Fibroblast of upper back skin (primary cell): ENCODE results near the gene CABLES1.
"Not testable (repeated sequence)": the region's sequence is repeated elsewhere in the genome, so short reads cannot be mapped to it uniquely, and the experiment has no call there.

Experiments
- DNase-seq: peaks from one replicate; pipeline ENCODE4 v3.0.0-alpha.2; 2013

CABLES1 gene

DNA sequence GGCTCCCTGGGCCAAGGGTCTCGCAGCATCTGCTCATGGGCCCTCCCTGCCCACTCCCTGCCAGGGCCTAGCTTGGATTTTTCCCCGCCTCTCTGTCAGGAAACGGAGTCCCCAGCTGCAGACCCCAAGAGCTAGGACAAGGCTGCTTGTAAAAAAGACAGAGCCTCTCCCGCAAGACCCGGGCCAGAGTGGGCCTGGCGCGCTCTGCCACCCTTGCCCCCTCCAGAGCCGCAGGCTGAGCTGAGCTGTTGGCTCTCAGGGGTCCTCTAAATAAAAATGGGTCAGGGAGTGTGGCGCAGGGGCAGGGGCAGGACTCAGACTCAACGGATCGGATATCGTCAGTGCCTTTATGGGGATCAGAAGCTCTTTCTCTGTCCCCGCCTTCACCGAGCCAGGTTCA lies 112.6 kb downstream of the CABLES1 start:
- no peak for DNase-seq

- no peak for DNase-seq
Measured at GRCh38 chr18:23248826-23249225, 113.5 kb downstream of the CABLES1 start.

DNA sequence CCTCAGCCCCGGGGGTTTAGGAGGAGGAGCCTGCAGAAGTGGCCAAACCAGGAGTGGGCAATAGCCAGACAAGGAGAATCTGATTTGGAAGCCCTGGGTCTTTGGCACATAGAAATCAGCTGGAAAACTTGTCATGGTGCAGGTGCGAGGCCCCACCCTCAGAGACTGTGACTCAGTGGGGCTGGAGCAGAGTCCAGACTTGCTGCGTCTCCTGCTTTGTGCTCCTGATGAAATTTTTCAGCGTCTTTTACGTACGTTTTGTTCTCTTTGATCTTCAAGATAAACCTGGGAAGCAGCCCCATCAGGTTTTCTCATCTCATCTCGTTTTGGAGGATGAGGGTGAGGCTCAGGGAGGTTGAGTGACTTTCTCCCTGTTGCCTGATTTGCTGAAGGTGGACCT lies 114.1 kb downstream of the CABLES1 start:
- DNase-seq, result no peak

DNA sequence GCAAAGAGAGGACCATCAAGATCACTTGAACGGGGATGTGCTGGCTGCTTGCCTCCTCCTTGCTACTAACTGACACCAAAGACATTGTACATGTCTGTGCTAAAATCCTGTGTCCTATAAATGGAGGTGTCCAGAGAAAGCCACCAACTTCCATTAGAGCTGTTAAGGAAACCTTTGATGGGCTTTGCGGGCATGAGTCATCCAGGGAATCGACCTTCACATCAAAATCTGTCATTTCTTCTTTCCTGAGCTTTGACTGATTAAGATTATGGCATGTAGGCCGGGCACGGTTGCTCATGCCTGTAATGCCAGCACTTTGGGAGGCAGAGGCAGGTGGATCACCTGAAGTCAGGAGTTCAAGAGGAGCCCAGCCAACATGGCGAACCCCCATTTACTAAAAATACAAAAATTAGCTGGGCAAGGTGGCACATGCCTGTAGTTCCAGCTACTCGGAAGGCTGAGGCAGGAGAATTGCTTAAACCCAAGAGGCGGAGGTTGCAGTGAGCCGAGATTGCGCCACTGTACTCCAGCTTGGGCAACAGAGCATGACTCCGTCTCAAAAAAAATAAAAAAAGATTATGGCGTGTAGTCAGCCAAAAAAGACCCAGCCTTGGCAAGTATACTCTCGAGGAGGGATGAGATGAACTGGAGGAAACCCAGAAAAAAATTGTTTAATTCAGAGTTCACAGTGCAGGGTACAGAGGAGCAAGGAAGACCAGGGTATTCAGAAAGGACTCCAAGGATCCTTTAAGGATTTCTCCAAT lies 115.8 kb downstream of the CABLES1 start:
- no peak for DNase-seq

GRCh38 chr18:23253630-23254029 lies 118.3 kb downstream of the CABLES1 start:
- DNase-seq, result no peak

DNA sequence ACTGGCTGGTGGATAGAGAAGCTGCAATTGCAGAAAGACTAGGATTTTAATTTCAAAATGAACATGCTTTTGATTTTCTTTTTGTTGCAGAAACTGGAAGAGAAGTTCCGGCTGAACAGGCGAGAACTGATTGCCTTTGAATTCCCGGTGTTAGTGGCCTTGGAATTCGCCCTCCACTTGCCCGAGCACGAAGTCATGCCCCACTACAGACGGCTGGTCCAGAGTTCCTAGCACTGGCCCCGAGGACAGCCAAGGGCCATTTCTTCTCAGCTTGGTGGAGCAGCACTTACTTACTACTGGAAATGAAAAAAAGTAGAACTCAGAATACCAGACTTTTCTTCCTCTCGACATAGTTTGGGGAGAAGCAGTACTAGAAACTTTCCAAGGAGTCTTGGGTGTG lies 121.9 kb downstream of the CABLES1 start:
- DNase-seq, result no peak

DNA sequence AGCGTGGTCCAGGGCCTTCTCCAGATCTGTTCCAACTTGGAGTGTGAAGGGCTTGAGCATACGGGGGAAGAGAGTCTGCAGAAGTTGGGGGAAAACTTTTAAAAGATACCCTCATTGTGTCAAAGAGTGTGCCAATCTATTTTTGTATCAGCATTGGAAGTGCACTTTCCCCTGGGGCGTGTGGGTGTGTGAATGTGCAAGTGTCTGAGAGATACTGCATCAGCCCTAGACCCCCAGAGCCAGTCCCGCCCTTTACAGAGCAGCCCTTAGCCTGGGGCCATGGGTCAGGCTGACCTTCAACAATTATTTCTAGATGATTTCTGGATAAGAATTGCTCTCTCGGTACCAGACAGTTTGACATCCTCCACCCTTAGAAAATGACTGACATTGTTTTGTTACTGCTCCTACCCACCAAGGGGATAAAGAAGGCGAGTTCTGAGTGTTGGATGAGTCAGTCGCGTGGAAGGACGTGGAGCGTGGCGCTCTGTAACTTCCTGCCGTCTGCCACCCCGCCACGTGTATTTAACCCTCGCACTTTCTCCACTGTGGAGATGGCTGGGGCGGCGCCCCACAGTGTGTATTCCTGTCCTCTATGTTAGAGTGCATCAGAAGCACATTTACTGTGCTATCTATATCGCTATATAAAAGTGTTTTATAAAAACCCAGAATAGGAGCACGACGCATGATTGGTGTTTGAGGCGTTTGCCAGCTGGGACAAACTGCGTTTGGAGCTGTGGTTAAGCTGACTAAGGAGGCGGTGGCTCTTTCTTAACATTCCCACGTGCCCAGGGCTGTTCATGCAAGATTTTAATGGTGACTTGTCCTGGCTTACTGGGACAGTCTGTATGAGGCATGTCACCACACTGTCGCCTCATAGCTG lies 122.6 kb downstream of the CABLES1 start:
- DNase-seq, result peak; percentile 32

GRCh38 chr18:23258566-23259469 lies 123.5 kb downstream of the CABLES1 start:
- DNase-seq, result no peak

- DNase-seq, result peak; percentile 79
Measured at GRCh38 chr18:23259701-23260681, 124.7 kb downstream of the CABLES1 start.

- no peak for DNase-seq
Measured at GRCh38 chr18:23260926-23261590, 125.8 kb downstream of the CABLES1 start.

- DNase-seq, result no peak
Measured at GRCh38 chr18:23263551-23264235, 128.4 kb downstream of the CABLES1 start.

DNA sequence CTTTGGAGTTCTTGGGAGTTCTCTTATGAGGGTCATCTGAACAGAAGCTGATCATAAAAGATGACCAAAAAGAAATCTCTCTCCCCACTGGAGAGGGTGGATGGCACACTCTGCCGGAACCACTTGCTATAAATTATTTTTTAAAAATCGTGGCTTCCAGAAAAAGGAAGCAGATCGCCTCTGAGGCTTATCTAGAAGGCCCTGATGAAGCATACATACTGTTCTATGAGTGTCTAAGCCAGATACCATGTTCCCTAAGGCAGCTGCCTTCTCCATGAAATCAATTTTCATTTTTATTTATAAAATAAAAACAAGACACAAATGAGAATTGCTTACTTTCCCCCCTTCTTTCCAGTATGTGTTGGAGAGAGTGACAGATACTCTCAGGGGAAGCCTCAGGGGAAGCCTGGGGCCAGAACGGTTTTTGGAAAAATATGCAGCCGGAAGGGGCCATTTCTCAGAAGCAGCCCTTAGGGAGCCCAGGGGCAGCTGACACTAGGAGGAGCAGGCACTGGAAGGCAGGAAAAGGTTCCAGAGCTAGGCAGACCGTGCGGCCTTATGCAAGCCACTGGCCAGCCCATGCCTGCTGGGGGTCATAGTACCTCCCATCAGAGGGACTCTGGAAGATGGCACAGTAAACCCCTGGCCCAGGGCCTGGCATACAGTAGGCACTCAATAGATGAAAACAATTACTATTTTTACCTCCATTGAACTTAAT lies 130.6 kb downstream of the CABLES1 start:
- no peak for DNase-seq

- DNase-seq, result no peak
Measured at GRCh38 chr18:23266717-23267446, 131.6 kb downstream of the CABLES1 start.

- DNase-seq, result no peak
Measured at GRCh38 chr18:23267447-23267776, 132.1 kb downstream of the CABLES1 start.

DNA sequence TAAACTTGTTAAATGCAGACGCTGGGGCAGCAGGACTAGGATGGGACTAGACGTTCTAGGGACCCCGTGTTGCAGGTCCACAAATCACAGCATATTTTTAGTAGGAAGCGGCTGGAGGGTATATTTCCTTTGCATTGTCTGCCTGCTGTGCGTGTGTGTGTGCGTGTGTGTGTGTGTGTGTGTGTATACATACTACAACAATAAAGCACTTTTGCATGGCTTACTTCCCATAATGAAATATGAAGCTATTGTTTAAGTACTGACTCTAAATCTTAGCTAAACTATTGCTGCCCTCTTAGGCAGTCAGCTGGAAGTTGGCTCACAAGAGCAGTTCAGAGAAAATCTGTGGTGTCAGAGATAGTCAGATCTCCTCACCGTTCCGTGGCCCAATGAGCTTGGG lies 133.4 kb downstream of the CABLES1 start:
- no peak for DNase-seq

DNA sequence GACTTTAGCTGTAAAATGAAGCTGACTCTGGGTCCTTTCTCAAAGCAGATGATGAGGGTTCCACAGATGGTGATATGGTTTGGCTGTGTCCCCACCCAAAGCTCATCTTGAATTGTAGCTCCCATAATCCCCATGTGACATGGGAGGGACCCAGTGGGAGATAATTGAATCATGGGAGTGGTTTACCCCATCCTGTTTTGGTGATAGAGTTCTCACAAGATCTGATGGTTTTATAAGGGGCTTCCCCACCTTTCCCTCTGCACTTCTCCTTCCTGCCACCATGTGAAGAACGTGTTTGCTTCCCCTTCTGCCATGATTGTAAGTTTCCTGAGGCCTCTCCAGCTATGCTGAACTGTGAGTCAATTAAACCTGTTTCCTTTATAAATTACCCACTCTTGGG lies 133.8 kb downstream of the CABLES1 start:
- DNase-seq, result not testable (repeated sequence)

DNA sequence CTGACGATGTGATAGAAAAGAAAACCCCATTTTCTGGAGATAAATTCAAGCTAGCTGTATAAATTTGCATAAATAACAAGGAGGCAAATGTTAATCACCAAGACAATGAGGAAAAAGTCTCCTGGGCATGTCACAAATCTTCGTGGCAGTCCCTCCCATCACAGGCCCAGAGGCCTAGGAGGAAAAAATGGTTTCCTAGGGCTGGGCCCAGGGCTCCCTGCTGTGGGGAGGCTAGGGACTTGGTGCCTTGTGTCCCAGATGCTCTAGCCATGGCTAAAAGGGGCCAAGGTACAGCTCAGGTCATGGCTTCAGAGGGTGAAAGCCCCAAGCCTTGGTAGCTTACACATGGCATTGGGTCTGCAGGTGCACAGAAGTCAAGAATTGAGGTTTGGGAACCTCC lies 134.6 kb downstream of the CABLES1 start:
- DNase-seq, result no peak

DNA sequence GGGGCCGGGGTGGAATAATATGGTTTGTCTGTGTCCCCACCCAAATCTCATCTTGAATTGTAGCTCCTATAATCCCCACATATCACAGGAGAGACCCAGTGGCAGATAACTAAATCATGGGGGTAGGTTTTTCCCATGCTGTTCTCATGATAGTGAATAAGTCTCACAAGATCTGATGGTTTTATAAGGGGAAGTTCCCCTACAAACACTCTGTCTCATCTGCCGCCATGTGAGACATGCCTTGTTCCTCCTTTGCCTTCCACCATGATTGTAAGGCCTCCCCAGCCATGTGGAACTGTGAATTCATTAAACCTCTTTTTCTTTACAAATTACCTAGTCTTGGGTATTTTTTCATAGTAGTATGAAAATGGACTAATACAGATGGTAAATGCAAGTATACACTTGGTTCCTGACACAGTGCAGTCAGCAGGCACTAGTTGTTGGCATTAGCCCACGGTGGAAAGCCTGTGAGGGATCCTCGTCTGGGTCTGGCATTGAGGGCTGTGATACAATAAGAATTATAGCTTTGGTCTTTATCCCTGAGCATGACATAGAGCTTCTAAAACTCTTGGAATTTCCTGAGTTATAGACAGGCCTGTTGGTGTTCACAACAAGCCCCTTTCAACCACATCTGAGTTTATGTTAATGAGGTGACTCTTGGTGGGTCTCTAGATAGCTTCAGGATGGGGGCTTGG lies 135.8 kb downstream of the CABLES1 start:
- peak; percentile 70 for DNase-seq
